HG02870 (cell line): Measurements from ENCODE around the gene HOXA7.

Experiments used
- ATAC-seq: cut with Tn5 transposase; IDR thresholded peaks from one replicate; pipeline ENCODE4 v1.9.1; 2021; ENCODE audit warnings: mild to moderate bottlenecking, moderate library complexity; ENCODE audit not compliant: unreplicated experiment

Gene HOXA7

GRCh38 chr7:27171637-27172314 lies 15.3 kb upstream of the HOXA7 start:
- ATAC-seq, result no peak

- no peak for ATAC-seq
Observed at GRCh38 chr7:27171325-27171636, 14.8 kb upstream of the HOXA7 start.

GRCh38 chr7:27170426-27171324 lies 14.2 kb upstream of the HOXA7 start:
- no peak for ATAC-seq

- no peak for ATAC-seq
Observed at GRCh38 chr7:27169658-27170425, 13.4 kb upstream of the HOXA7 start.

GRCh38 chr7:27168265-27168947 lies 11.9 kb upstream of the HOXA7 start:
- ATAC-seq, result no peak

- ATAC-seq, result no peak
Observed at GRCh38 chr7:27167916-27168264, 11.4 kb upstream of the HOXA7 start.

GRCh38 chr7:27166531-27167505 lies 10.3 kb upstream of the HOXA7 start:
- no peak for ATAC-seq

- ATAC-seq, result no peak
Observed at GRCh38 chr7:27165996-27166530, 9.6 kb upstream of the HOXA7 start.

GRCh38 chr7:27165089-27165995 lies 8.9 kb upstream of the HOXA7 start, which contains the start of gene HOXA9:
Gene HOXA9, minus strand, starts transcription at chr7:27165537. Its CDS starts 80 bp downstream, at chr7:27165457.
- ATAC-seq, result no peak

- ATAC-seq, result no peak
Observed at GRCh38 chr7:27164367-27165088, 8.1 kb upstream of the HOXA7 start.

- no peak for ATAC-seq
Observed at GRCh38 chr7:27164045-27164366, 7.5 kb upstream of the HOXA7 start.

GRCh38 chr7:27163288-27164044 lies 7.0 kb upstream of the HOXA7 start:
- no peak for ATAC-seq

GRCh38 chr7:27162561-27163287 lies 6.2 kb upstream of the HOXA7 start:
- ATAC-seq, result no peak

- no peak for ATAC-seq
Observed at GRCh38 chr7:27161721-27162560, 5.5 kb upstream of the HOXA7 start.

GRCh38 chr7:27161214-27161720 lies 4.8 kb upstream of the HOXA7 start:
- ATAC-seq, result no peak
